ENCODE results near the gene MME. TPM values are rescaled to one million over a fixed set of nuclear protein-coding genes. Genes with fewer than 3 reads are reported as not detected.

MME gene
- total and polyA plus RNA-seq, 2 of the 8 experiments (the other 6 are each of a cell fraction or from before 2014, with no cell fraction given): 5.0 to 39.6 TPM

- TF ChIP-seq FOSL1 (IDR thresholded peaks at IDR 0.05; ENCODE audit: insufficient read depth, low read depth, low read length) (no peak), CHD2 (IDR thresholded peaks at IDR 0.05; ENCODE audit: low read length) (no peak), HDAC6 (IDR thresholded peaks at IDR 0.05; ENCODE audit: low read depth, low read length) (no peak), CEBPB (IDR thresholded peaks at IDR 0.05; ENCODE audit: low read depth, low read length) (no peak)
Measured at GRCh38 chr3:155031186-155031585, 48.9 kb upstream of the MME start (continued).

Data from H1 (cell line).